ENCODE results near the gene CPSF4L. TPM values are rescaled to one million over a fixed set of nuclear protein-coding genes. Genes with fewer than 3 reads are reported as not detected.

Gene CPSF4L
- total and polyA plus RNA-seq, 2 of the 13 experiments (the other 11 are each of a cell fraction or from before 2014, with no cell fraction given): 0.73 to 1.6 TPM

DNA sequence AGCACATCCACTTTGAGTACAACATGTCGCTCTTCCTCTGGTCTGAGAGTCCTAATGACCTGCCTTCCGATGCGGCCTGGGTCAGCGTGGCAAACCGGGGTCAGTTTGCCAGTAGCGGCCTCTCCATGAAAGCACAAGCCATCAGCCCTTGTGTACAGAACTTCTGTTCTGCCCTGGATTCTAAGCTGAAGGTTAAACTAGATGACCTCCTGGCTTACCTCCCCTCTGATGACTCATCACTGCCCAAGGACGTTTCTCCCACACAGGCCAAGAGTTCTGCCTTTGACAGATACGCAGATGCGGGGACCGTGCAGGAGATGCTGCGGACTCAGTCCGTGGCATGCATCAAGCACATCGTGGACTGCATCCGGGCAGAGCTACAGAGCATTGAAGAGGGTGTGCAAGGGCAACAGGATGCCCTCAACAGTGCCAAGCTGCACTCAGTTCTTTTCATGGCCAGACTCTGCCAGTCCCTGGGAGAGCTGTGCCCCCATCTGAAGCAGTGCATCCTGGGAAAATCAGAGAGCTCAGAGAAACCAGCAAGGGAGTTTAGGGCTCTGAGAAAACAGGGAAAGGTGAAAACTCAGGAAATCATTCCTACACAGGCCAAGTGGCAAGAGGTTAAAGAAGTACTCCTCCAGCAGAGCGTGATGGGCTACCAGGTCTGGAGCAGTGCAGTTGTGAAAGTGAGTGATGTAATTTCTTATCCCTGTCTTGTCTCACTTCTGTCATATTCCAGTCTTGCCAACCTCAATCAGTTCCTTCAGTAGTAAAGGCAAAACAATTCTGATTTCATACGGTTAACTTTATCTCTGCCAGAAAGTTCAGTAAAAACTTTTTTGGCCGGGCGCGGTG, 60.2 kb downstream of the CPSF4L start (continued):
- TF ChIP-seq NBN (conservative IDR thresholded peaks at IDR 0.05): no peak
- TF ChIP-seq, protein P1, sequence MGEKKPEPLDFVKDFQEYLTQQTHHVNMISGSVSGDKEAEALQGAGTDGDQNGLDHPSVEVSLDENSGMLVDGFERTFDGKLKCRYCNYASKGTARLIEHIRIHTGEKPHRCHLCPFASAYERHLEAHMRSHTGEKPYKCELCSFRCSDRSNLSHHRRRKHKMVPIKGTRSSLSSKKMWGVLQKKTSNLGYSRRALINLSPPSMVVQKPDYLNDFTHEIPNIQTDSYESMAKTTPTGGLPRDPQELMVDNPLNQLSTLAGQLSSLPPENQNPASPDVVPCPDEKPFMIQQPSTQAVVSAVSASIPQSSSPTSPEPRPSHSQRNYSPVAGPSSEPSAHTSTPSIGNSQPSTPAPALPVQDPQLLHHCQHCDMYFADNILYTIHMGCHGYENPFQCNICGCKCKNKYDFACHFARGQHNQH (CRISPR knock-in tag; IDR thresholded peaks at IDR 0.05): peak; percentile 97
- TF ChIP-seq, protein P2, sequence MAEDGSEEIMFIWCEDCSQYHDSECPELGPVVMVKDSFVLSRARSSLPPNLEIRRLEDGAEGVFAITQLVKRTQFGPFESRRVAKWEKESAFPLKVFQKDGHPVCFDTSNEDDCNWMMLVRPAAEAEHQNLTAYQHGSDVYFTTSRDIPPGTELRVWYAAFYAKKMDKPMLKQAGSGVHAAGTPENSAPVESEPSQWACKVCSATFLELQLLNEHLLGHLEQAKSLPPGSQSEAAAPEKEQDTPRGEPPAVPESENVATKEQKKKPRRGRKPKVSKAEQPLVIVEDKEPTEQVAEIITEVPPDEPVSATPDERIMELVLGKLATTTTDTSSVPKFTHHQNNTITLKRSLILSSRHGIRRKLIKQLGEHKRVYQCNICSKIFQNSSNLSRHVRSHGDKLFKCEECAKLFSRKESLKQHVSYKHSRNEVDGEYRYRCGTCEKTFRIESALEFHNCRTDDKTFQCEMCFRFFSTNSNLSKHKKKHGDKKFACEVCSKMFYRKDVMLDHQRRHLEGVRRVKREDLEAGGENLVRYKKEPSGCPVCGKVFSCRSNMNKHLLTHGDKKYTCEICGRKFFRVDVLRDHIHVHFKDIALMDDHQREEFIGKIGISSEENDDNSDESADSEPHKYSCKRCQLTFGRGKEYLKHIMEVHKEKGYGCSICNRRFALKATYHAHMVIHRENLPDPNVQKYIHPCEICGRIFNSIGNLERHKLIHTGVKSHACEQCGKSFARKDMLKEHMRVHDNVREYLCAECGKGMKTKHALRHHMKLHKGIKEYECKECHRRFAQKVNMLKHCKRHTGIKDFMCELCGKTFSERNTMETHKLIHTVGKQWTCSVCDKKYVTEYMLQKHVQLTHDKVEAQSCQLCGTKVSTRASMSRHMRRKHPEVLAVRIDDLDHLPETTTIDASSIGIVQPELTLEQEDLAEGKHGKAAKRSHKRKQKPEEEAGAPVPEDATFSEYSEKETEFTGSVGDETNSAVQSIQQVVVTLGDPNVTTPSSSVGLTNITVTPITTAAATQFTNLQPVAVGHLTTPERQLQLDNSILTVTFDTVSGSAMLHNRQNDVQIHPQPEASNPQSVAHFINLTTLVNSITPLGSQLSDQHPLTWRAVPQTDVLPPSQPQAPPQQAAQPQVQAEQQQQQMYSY (CRISPR knock-in tag; IDR thresholded peaks at IDR 0.05): no peak
- TF ChIP-seq HOXA9 (CRISPR knock-in tag; IDR thresholded peaks at IDR 0.05; ENCODE audit: borderline replicate concordance): no peak
- peak; percentile 42; the same call in 1 of the 2 replicates for TF ChIP-seq ZNF550 (CRISPR knock-in tag; IDR thresholded peaks at IDR 0.05; ENCODE audit: borderline replicate concordance)
- TF ChIP-seq, protein P3, sequence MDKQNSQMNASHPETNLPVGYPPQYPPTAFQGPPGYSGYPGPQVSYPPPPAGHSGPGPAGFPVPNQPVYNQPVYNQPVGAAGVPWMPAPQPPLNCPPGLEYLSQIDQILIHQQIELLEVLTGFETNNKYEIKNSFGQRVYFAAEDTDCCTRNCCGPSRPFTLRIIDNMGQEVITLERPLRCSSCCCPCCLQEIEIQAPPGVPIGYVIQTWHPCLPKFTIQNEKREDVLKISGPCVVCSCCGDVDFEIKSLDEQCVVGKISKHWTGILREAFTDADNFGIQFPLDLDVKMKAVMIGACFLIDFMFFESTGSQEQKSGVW (CRISPR knock-in tag; IDR thresholded peaks at IDR 0.05; ENCODE audit: borderline replicate concordance): no peak
- peak; percentile 94 for TF ChIP-seq ZNF431 (CRISPR knock-in tag; IDR thresholded peaks at IDR 0.05; ENCODE audit: borderline replicate concordance, low read depth)
- TF ChIP-seq, protein P4, sequence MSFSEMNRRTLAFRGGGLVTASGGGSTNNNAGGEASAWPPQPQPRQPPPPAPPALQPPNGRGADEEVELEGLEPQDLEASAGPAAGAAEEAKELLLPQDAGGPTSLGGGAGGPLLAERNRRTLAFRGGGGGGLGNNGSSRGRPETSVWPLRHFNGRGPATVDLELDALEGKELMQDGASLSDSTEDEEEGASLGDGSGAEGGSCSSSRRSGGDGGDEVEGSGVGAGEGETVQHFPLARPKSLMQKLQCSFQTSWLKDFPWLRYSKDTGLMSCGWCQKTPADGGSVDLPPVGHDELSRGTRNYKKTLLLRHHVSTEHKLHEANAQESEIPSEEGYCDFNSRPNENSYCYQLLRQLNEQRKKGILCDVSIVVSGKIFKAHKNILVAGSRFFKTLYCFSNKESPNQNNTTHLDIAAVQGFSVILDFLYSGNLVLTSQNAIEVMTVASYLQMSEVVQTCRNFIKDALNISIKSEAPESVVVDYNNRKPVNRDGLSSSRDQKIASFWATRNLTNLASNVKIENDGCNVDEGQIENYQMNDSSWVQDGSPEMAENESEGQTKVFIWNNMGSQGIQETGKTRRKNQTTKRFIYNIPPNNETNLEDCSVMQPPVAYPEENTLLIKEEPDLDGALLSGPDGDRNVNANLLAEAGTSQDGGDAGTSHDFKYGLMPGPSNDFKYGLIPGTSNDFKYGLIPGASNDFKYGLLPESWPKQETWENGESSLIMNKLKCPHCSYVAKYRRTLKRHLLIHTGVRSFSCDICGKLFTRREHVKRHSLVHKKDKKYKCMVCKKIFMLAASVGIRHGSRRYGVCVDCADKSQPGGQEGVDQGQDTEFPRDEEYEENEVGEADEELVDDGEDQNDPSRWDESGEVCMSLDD (CRISPR knock-in tag; IDR thresholded peaks at IDR 0.05; ENCODE audit: borderline replicate concordance): 0 out of 2 replicates have a peak, but pooled peaks have one; percentile 8
- TF ChIP-seq SP140L (CRISPR knock-in tag; IDR thresholded peaks at IDR 0.05; ENCODE audit: borderline replicate concordance): no peak
- TF ChIP-seq RAD51 (IDR thresholded peaks at IDR 0.05; ENCODE audit: borderline replicate concordance): no peak
- TF ChIP-seq SMARCC2 (IDR thresholded peaks at IDR 0.05): no peak
- TF ChIP-seq, protein P5, sequence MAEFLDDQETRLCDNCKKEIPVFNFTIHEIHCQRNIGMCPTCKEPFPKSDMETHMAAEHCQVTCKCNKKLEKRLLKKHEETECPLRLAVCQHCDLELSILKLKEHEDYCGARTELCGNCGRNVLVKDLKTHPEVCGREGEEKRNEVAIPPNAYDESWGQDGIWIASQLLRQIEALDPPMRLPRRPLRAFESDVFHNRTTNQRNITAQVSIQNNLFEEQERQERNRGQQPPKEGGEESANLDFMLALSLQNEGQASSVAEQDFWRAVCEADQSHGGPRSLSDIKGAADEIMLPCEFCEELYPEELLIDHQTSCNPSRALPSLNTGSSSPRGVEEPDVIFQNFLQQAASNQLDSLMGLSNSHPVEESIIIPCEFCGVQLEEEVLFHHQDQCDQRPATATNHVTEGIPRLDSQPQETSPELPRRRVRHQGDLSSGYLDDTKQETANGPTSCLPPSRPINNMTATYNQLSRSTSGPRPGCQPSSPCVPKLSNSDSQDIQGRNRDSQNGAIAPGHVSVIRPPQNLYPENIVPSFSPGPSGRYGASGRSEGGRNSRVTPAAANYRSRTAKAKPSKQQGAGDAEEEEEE (CRISPR knock-in tag; IDR thresholded peaks at IDR 0.05; ENCODE audit: borderline replicate concordance): no peak
- TF ChIP-seq, protein P6, sequence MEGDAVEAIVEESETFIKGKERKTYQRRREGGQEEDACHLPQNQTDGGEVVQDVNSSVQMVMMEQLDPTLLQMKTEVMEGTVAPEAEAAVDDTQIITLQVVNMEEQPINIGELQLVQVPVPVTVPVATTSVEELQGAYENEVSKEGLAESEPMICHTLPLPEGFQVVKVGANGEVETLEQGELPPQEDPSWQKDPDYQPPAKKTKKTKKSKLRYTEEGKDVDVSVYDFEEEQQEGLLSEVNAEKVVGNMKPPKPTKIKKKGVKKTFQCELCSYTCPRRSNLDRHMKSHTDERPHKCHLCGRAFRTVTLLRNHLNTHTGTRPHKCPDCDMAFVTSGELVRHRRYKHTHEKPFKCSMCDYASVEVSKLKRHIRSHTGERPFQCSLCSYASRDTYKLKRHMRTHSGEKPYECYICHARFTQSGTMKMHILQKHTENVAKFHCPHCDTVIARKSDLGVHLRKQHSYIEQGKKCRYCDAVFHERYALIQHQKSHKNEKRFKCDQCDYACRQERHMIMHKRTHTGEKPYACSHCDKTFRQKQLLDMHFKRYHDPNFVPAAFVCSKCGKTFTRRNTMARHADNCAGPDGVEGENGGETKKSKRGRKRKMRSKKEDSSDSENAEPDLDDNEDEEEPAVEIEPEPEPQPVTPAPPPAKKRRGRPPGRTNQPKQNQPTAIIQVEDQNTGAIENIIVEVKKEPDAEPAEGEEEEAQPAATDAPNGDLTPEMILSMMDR (CRISPR knock-in tag; IDR thresholded peaks at IDR 0.05): peak; percentile 36
- peak; percentile 84 for TF ChIP-seq ZFP1 (CRISPR knock-in tag; IDR thresholded peaks at IDR 0.05)

All from HepG2 (cell line).